Stimulated activated CD4-positive, alpha-beta T cell treated with anti-CD3 and anti-CD28 coated beads, Interleukin-4, amount 100 ng/mL, for 4 hours (primary cell): Measurements from ENCODE around the gene SH2D4B.

Experiments
- DNase-seq, 2 experiments: peaks; one replicate each; pipeline ENCODE4 v3.0.0-alpha.2; 2020

SH2D4B gene

GRCh38 chr10:80504158-80504811 is 33.4 kb upstream of the SH2D4B start:
- no peak for DNase-seq

- DNase-seq = no peak
Measured at GRCh38 chr10:80504897-80505465, 32.7 kb upstream of the SH2D4B start.

DNA sequence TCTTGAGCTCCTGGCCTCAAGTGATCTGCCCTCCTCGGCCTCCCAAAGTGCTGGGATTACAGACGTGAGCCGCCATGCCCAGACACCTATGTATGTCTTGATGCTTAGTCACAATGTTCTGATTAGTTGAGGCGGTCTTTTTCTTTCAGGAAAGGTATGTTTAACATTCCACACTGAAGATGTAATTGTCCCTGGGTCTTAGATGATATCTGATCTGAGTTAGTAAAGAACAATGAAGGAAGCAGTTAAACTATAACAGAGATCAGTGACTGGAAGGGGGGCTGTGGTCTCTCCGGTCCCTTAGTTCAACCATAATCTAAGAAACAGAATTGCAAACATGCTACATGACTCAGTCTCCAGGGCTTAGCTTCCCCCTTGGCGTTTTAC is 31.5 kb upstream of the SH2D4B start:
- DNase-seq = no peak

- no peak for DNase-seq
Measured at GRCh38 chr10:80506836-80507487, 30.7 kb upstream of the SH2D4B start.

GRCh38 chr10:80509108-80509402 is 28.6 kb upstream of the SH2D4B start:
- DNase-seq = no peak

GRCh38 chr10:80509403-80510161 is 28.1 kb upstream of the SH2D4B start:
- DNase-seq = no peak

GRCh38 chr10:80512031-80512526 is 25.6 kb upstream of the SH2D4B start:
- no peak for DNase-seq

DNA sequence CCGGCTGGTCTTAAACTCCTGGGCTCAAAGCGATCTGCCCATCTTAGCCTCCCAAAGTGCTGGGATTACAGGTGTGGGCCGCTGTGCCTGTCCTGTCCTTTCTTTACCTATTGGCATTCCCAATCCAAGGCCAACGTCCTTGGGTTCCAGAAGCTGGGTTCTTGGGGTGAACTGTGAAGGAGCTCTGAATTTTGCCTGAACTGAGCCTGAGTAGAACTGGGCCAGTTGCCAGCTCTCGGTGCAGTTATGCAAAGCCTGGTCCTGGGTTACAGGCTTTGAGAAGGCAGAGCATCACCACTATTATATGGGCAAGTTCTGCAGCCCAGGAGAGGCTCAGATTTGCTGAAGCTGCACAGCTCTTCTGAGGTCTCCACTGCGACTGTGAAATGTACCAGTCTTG is 24.6 kb upstream of the SH2D4B start:
- no peak for DNase-seq

DNA sequence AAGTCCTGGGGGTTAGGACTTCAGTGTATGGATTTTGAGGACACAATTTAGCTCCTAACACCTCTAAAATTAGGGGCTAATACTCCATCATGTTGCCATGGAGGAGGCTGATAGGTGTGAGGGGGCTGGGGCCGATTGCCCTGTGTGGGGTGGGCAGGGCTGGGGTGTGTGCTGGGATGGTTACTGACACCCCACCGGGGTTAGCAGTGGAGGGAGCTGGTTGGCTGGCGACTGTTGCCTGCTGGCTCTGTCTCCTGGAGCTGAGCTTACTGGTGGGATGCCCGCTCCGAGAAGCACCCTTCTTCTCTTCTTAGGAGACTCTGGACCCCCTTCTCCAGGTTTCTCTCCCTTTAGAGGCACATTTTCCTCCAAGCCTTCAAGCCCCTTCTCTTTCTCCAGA is 22.2 kb upstream of the SH2D4B start:
- no peak for DNase-seq

- DNase-seq = no peak
Measured at GRCh38 chr10:80515941-80516340, 21.8 kb upstream of the SH2D4B start.

DNA sequence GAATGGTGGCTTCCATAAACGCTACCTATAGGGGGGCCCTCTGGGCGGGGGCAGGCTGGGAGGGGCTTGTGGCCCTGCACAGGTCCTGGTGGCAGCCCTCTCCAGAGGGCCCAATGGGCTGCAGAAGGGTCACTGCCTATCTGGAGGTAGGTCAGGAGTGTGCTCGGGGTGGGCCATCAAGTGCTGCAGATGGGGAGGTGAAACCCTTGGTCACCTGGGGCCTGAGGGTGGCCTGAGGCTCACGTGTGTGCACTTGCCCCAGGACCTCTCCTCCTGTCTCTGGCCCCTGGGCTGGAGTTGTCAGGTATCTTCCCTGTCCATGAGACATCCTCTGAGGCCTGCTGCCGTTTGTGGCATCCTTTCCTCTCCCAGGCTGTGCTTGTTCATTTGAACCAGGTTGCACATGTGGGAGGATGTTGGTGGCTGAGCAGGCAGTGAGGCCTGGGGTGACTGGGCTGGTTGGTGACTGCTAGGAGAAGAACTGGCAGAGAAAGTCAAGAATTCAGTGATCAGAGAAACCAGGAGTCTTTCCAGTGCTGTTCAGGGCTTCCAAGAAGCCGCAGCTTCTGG is 21.1 kb upstream of the SH2D4B start:
- no peak for DNase-seq

DNA sequence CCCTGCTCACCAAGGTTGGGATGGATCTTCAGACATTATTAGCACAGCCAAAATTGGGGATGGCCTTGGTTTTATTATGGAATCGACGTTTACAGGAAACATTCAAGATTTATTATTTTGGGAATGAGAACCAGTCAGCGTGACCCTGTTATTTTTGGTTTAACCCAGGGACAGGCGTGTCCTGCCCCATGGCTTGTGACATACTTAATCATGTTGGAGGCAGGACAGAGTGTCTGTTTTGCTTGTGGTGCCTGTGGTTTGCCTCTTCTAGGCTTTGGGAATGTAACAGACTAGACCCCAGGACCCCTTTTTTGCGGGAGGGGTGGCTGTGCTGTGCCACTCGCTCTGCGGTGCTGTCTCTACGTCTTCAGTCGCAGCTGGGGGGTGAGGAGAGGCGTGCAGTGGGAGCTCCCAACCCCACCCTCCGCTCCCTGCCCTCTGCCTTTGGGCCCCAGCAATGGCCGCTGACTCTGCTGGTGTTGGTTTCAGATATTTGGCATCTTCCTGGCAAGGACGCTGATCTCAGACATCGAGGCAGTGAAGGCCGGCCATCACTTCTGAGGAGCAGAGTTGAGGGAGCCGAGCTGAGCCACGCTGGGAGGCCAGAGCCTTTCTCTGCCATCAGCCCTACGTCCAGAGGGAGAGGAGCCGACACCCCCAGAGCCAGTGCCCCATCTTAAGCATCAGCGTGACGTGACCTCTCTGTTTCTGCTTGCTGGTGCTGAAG is 20.1 kb upstream of the SH2D4B start:
- DNase-seq = no peak

DNA sequence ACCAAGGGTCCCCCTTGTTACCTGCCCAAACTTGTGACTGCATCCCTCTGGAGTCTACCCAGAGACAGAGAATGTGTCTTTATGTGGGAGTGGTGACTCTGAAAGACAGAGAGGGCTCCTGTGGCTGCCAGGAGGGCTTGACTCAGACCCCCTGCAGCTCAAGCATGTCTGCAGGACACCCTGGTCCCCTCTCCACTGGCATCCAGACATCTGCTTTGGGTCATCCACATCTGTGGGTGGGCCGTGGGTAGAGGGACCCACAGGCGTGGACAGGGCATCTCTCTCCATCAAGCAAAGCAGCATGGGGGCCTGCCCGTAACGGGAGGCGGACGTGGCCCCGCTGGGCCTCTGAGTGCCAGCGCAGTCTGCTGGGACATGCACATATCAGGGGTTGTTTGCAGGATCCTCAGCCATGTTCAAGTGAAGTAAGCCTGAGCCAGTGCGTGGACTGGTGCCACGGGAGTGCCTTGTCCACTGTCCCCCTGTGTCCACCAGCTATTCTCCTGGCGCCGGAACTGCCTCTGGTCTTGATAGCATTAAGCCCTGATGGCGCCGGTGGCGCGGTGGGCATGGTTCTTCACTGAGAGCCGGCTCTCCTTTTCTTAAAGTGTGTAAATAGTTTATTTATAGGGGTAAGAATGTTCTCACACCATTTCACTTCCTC is 19.4 kb upstream of the SH2D4B start:
- DNase-seq = no peak

DNA sequence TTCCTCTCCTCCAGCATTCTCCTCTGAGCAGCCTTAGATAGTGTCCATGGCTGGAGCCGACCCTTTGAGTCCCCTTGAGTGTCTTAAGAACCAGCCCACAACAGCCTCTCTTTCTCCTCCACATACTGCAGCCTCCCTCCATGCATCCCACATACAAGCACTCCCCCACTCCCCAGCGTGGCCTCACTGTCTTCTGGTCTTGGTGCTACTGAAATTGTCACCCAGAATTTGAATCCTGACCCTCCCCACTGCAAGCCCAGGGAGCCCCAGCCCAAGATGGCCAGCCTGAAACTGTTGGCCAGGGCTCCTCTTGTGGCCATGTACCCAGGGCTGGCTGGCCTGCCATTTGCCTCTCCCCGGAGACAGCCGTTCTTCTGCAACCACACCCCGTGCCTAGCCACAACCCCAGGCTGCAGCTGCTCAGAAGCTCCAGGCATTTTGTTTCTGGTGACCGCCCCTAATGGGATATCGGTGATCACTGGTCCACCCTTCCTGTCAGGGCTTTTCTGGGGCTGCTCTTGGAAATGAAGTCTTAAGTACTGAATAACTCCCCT is 18.8 kb upstream of the SH2D4B start:
- DNase-seq = no peak

GRCh38 chr10:80519936-80520650 is 17.6 kb upstream of the SH2D4B start:
- DNase-seq = no peak

DNA sequence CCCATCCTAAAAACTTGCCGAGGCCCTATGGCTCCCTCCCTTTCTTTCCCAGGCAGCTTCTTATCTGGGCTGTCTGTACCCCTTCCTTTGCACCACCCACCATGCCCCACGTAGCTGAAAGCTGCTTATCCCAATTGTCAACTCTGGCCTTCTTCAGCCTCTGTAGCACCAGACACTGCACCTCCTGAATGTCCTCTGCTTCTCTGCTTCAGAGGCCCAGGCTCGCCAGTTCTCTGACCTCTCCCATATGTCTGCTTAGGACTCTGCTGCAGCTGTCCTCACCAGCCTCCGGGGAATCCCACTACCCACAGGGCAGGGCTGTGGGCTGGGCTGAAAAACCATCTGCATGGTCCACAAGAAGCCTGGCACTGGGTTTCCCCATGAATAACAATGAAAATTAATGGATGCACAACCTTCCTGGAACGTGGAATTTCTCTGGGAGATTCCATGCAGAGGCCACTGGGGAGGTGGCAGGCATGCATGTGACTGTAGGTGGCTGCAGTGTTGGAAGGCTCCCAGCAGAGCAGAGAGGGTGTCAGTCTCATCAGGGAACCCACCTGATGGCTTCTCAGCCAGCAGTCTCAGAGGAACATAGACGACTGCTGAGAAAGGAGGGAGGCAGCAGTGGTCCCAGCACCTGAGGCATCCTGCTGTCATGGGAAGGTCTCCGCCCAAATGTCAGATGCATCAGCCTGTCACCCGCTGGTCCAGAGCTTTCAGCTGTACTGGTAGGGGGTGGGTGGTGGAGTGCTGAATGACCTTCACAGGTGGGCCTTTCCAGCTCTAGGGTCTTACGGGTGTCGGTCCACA is 16.8 kb upstream of the SH2D4B start:
- DNase-seq = no peak

- DNase-seq = no peak
Measured at GRCh38 chr10:80522756-80523363, 14.8 kb upstream of the SH2D4B start.

- no peak for DNase-seq
Measured at GRCh38 chr10:80523773-80524172, 13.9 kb upstream of the SH2D4B start.

GRCh38 chr10:80524190-80524909 is 13.4 kb upstream of the SH2D4B start:
- no peak for DNase-seq
